Sigmoid colon (tissue), 7 donors: ENCODE measurements around the gene CAPN6. TPM values are rescaled to one million over a fixed set of nuclear protein-coding genes. Genes with fewer than 3 reads are reported as not detected.

Experiments used
- DNase-seq: peaks from one replicate; pipeline ENCODE4 v3.0.0-alpha.2; 2019
- H3K27ac ChIP-seq, 4 donors: fragments of 200-600 bp; sonication (generic); one replicate each; pipeline ENCODE4 v1.5.1; 2016 to 2019; ENCODE audit warnings: mild to moderate bottlenecking in 1 of 4
- H3K27me3 ChIP-seq, 3 donors: fragments of 200-600 bp; sonication (generic); one replicate each; pipeline ENCODE4 v1.5.1; 2019; ENCODE audit warnings: mild to moderate bottlenecking in 1 of 3
- H3K36me3 ChIP-seq, 4 donors: fragments of 200-600 bp; sonication (generic); one replicate each; pipeline ENCODE4 v1.5.1; 2016 to 2019
- H3K4me1 ChIP-seq, 4 donors: fragments of 200-600 bp; sonication (generic); one replicate each; pipeline ENCODE4 v1.5.1; 2017 to 2019
- H3K4me3 ChIP-seq, 4 donors: fragments of 200-600 bp; sonication (generic); one replicate each; pipeline ENCODE4 v1.5.1; 2017 to 2019; ENCODE audit warnings: mild to moderate bottlenecking in 2 of 4, moderate library complexity in 1 of 4
- H3K9me3 ChIP-seq, 4 donors: fragments of 200-600 bp in 3 of 4; sonication (generic) in 3 of 4; one replicate each; pipeline versions ENCODE4 v1.5.1 to v1.6.1; 2013 to 2019
- CTCF ChIP-seq, 4 experiments: fragments of 450-650 bp in 3 of 4; fragments of 200-600 bp in 1 of 4; IDR thresholded peaks; one replicate each; pipeline ENCODE4 v1.5.1; 2016 to 2019; ENCODE audit warnings: antibody characterized with exemption in 4 of 4, mild to moderate bottlenecking in 3 of 4, moderate library complexity in 2 of 4
- EP300 ChIP-seq, 4 donors: sonication (generic); formaldehyde crosslinking; IDR thresholded peaks; one replicate each; pipeline ENCODE4 v1.6.1; 2017; ENCODE audit warnings: antibody characterized with exemption in 4 of 4
- POLR2A ChIP-seq, 2 donors: fragments of 450-650 bp; IDR thresholded peaks; one replicate each; pipeline ENCODE4 v1.6.1; 2016; ENCODE audit warnings: antibody characterized with exemption in 2 of 2, mild to moderate bottlenecking in 2 of 2, moderate library complexity in 2 of 2
- POLR2AphosphoS5 ChIP-seq, 4 donors: sonication (generic); formaldehyde crosslinking; IDR thresholded peaks; one replicate each; pipeline ENCODE4 v1.6.1; 2017; ENCODE audit warnings: antibody characterized with exemption in 4 of 4
- WGBS, 2 donors: extraction: QIAGEN DNeasy Blood & Tissue Kit; methylation state at CpG; one replicate each; pipeline ENCODE4 v1.1.7; 2013; 5-methylcytosine and 5-hydroxymethylcytosine counted together
- intact Hi-C: fragments of 100-400 bp; cut with DNase I; formaldehyde crosslinking; loops from one replicate; pipeline ENCODE4 v1.15.1; 2023
- polyA plus RNA-seq, 3 donors: library from polyadenylated mRNA; stranded (reverse); fragments of 200-250 nt; gene quantifications; one replicate each; pipeline ENCODE4 v1.2.3, GENCODE V29; 2013
- total RNA-seq, 4 donors: library from RNA; depleted of rRNA; stranded (reverse); fragments of >200 nt; gene quantifications; one replicate each; pipeline ENCODE4 v1.1.0, GENCODE V29; 2016
- donor health status: healthy with polysubstance abuse.
- donor health status: Bipolar disorder and iron deficiency.
- donor health status: healthy.

CAPN6 gene
- total and polyA plus RNA-seq, 7 donors: 0.81 to 2.8 (median 1.2) TPM

DNA sequence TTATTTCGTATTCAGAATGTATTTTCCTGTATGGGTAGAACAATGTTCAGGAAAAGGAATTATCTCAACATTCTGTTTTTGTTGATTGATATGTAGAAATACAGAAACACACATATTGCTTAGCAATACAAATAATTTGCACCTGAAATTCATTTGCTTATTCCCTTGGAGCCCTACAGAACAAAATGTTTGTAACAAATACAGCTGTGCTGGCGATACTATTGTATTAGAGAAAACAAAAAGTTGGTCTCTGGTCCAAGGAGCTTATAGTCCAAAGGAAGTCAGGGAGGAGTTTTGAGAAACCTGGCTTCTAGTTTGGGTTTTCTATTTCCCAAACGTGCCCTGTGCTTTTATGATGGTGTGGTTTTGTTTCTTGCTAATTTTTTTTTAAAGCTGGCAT is 37.8 kb upstream of the CAPN6 start:
- TF ChIP-seq CTCF (IDR thresholded peaks at IDR 0.05): no peak
- TF ChIP-seq POLR2AphosphoS5 (IDR thresholded peaks at IDR 0.05): no peak
- TF ChIP-seq EP300 (IDR thresholded peaks at IDR 0.05): no peak
- TF ChIP-seq POLR2A (IDR thresholded peaks at IDR 0.05): no peak
- 69 to 71% methylated on average over 3 of the region's 3 CpGs for WGBS, 2 donors
- no peak for DNase-seq
- Histone ChIP-seq H3K4me3 (no peak overlapping the region), H3K9me3 (no peaks in the 10 kb centered on the region), H3K4me1 (no peaks in the 10 kb centered on the region), H3K27me3 (no peaks in the 10 kb centered on the region), H3K36me3 (no peaks in the 10 kb centered on the region), H3K27ac (no peak overlapping the region)
- intact Hi-C loops: no loop called here

- no peaks in the 10 kb centered on the region for H3K9me3 ChIP-seq
- TF ChIP-seq POLR2A (IDR thresholded peaks at IDR 0.05): no peak
- no peak for TF ChIP-seq CTCF (IDR thresholded peaks at IDR 0.05)
- TF ChIP-seq EP300 (IDR thresholded peaks at IDR 0.05): no peak
- no peak for TF ChIP-seq POLR2AphosphoS5 (IDR thresholded peaks at IDR 0.05)
- H3K4me1 ChIP-seq: no peaks in the 10 kb centered on the region
- no peak overlapping the region for H3K4me3 ChIP-seq
- whole genome bisulfite sequencing, 2 donors: 22 to 58% methylated on average over 2 of the region's 2 CpGs
- no peaks in the 10 kb centered on the region for H3K36me3 ChIP-seq
- intact Hi-C loops: no loop called here
- H3K27ac ChIP-seq: no peak overlapping the region
- no peak for DNase-seq
- H3K27me3 ChIP-seq: no peaks in the 10 kb centered on the region
These were observed 32.0 kb upstream of the CAPN6 start for GRCh38 chrX:111302284-111302683.

DNA sequence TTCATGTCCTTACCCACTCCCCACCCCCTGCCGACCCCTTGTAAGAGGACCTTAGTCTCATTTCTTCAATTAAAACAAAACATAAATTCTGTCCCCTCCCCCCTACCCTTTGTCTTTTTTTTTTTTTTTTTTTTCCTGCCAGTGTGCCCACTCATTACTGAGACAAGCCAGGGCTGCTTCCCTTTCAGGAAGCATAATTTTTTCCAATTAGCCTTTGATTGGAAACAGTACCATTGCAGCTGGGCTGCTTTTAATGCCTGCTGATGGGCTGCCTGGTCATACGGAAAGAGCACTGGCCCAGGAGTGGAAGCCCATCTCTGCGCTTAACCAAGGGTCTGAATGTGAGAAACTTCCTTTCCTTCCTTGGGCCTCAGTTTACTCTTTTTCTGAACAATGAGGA is 18.6 kb upstream of the CAPN6 start:
- TF ChIP-seq EP300 (IDR thresholded peaks at IDR 0.05) (no peak), POLR2A (IDR thresholded peaks at IDR 0.05) (no peak), CTCF (IDR thresholded peaks at IDR 0.05) (no peak), POLR2AphosphoS5 (IDR thresholded peaks at IDR 0.05) (no peak)
- Histone ChIP-seq H3K4me1 (no peaks in the 10 kb centered on the region), H3K27me3 (no peaks in the 10 kb centered on the region), H3K4me3 (no peak overlapping the region), H3K27ac (no peak overlapping the region), H3K36me3 (no peaks in the 10 kb centered on the region), H3K9me3 (no peaks in the 10 kb centered on the region)
- intact Hi-C loops: no loop called here
- DNase-seq: no peak
- 91 to 96% methylated on average over 3 of the region's 3 CpGs for WGBS, 2 donors

DNA sequence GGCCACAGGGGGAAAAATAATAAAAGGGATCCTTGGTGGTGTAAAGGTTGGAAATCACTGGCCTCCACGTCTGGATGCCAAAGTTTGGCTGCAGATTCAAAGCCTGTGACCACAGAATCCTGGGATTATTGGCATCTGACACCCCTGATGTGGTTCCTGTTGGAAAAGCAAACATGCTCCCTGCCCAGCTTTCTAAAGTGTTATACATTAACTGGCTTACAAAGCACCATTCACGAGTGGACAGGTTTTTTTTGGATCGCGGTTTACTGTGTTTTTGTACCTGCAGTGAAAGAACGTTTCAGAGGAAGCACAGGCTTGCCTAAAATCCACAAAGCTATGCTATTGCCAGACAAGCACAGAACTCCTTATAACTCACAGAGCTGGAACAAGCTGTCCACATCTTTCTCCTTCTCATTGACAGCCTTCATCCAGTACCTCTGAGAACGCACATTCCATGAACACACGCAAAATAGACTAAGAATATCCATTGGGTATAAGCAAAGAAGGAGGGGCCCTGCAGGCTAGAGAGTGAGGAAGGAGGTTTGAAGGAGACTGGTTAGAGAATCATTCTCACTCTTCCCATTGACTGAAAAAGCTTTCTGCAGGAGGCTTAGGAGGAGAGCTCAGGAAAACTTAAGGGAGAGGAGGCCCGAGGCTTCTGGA is 14.5 kb upstream of the CAPN6 start:
- TF ChIP-seq POLR2AphosphoS5 (IDR thresholded peaks at IDR 0.05): no peak
- no peak for TF ChIP-seq CTCF (IDR thresholded peaks at IDR 0.05)
- no peak for TF ChIP-seq EP300 (IDR thresholded peaks at IDR 0.05)
- TF ChIP-seq POLR2A (IDR thresholded peaks at IDR 0.05): no peak
- H3K4me1 ChIP-seq: no peaks in the 10 kb centered on the region
- no peaks in the 10 kb centered on the region for H3K27me3 ChIP-seq
- 22 to 60% methylated on average over 8 of the region's 8 CpGs for WGBS, 2 donors
- intact Hi-C loops: no loop called here
- no peaks in the 10 kb centered on the region for H3K36me3 ChIP-seq
- H3K27ac ChIP-seq: no peak overlapping the region
- H3K9me3 ChIP-seq: no peaks in the 10 kb centered on the region
- no peak overlapping the region for H3K4me3 ChIP-seq
- DNase-seq: no peak

- no peaks in the 10 kb centered on the region for H3K4me1 ChIP-seq
- no peaks in the 10 kb centered on the region for H3K36me3 ChIP-seq
- no peak overlapping the region for H3K27ac ChIP-seq
- TF ChIP-seq POLR2AphosphoS5 (IDR thresholded peaks at IDR 0.05) (no peak), POLR2A (IDR thresholded peaks at IDR 0.05) (no peak), EP300 (IDR thresholded peaks at IDR 0.05) (no peak), CTCF (IDR thresholded peaks at IDR 0.05) (no peak)
- H3K27me3 ChIP-seq: no peaks in the 10 kb centered on the region
- no peaks in the 10 kb centered on the region for H3K9me3 ChIP-seq
- whole genome bisulfite sequencing, 2 donors: 88 to 89% methylated on average over 2 of the region's 2 CpGs
- intact Hi-C loops: no loop called here
- no peak for DNase-seq
- no peak overlapping the region for H3K4me3 ChIP-seq
These were observed 13.2 kb upstream of the CAPN6 start for GRCh38 chrX:111283446-111283845.
